Lower lobe of right lung (tissue), 2 donors: ENCODE data around the gene PURA. TPM values are rescaled to one million over a fixed set of nuclear protein-coding genes. Genes with fewer than 3 reads are reported as not detected.

Experiments used
- ATAC-seq, 2 donors: fragments of 200-7000 bp; cut with Tn5 transposase; one replicate each; pipeline ENCODE4 v1.9.1; 2020 to 2022; ENCODE audit warnings: mild to moderate bottlenecking in 2 of 2, moderate library complexity in 2 of 2
- DNase-seq: peaks from one replicate; pipeline ENCODE4 v3.0.0-alpha.2; 2020
- H3K27ac ChIP-seq: fragments of 200-600 bp; one replicate; pipeline ENCODE4 v1.8.0; 2022
- H3K27me3 ChIP-seq: fragments of 200-600 bp; one replicate; pipeline ENCODE4 v1.8.0; 2022; ENCODE audit warnings: low read depth
- H3K36me3 ChIP-seq: fragments of 200-600 bp; one replicate; pipeline ENCODE4 v1.8.0; 2022; ENCODE audit warnings: mild to moderate bottlenecking
- H3K4me1 ChIP-seq: fragments of 200-600 bp; one replicate; pipeline ENCODE4 v1.8.0; 2022
- H3K4me3 ChIP-seq: fragments of 200-600 bp; one replicate; pipeline ENCODE4 v1.8.0; 2022; ENCODE audit warnings: mild to moderate bottlenecking
- H3K9me3 ChIP-seq: fragments of 200-600 bp; one replicate; pipeline ENCODE4 v1.8.0; 2022
- intact Hi-C: fragments of 100-400 bp; cut with DNase I; formaldehyde crosslinking; loops from one replicate; pipeline ENCODE4 v1.11.0; 2022
- total RNA-seq: library from RNA; stranded (reverse); fragmentation: NEBNext Ultra II Directional; extraction: Animal tissue kit (Norgen Biotek cat#: 25700); gene quantifications from one replicate; pipeline ENCODE4 v1.2.1, GENCODE V29; 2021
- TF ChIP-seq, protein P1 (sequence below): fragments of 200-600 bp; IDR thresholded peaks from one replicate; pipeline ENCODE4 v1.8.0; 2022; ENCODE audit warnings: antibody characterized with exemption, mild to moderate bottlenecking
- donor health status: DM: no; HTN: yes; CAD: no; lungs with severe emphysema.

The PURA gene
- total RNA-seq, 1 donor from 2014 or later, result 32.4 TPM

DNA sequence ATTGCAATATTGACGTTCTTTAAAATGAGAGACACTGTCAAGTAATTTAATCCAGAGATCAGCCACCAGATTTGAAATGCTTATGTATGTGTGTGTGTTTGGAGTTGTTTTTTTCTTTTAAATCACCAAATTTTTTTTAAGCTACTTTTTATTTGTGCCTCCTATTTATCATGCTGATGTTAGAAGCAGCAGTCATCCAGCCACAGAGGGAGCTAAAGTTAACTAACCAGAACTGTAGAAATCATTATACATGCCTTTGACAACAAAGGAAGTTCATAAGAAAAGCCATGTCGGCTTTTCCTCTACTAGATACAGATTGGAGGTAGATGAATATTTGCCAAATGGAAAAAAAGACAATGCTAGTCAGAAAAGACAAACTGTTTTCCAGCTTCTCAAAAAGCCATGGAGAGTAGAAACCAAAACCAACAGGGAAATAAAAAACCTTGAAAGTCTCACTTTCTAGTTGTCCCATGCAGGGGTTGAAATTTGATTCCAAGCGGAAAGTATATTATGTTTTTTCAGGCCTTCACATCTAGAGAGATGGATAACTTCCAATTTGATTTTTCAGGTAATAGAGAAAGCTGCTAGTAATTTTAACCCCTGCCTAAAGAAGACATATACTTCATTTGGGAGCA is 4.5 kb downstream of the PURA start:
- ATAC-seq (no peak), DNase-seq (no peak)
- H3K4me3 ChIP-seq, result no peak overlapping the region
- H3K27ac ChIP-seq, result no peak overlapping the region
- intact Hi-C loops, result no loop called here
- H3K27me3 ChIP-seq, result no peaks in the 10 kb centered on the region
- H3K9me3 ChIP-seq, result no peaks in the 10 kb centered on the region
- TF ChIP-seq, protein P1, sequence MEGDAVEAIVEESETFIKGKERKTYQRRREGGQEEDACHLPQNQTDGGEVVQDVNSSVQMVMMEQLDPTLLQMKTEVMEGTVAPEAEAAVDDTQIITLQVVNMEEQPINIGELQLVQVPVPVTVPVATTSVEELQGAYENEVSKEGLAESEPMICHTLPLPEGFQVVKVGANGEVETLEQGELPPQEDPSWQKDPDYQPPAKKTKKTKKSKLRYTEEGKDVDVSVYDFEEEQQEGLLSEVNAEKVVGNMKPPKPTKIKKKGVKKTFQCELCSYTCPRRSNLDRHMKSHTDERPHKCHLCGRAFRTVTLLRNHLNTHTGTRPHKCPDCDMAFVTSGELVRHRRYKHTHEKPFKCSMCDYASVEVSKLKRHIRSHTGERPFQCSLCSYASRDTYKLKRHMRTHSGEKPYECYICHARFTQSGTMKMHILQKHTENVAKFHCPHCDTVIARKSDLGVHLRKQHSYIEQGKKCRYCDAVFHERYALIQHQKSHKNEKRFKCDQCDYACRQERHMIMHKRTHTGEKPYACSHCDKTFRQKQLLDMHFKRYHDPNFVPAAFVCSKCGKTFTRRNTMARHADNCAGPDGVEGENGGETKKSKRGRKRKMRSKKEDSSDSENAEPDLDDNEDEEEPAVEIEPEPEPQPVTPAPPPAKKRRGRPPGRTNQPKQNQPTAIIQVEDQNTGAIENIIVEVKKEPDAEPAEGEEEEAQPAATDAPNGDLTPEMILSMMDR, result no peak
- no peaks in the 10 kb centered on the region for H3K36me3 ChIP-seq
- H3K4me1 ChIP-seq, result peaks cover 53% of the 10 kb centered on the region

GRCh38 chr5:140125637-140126036 is 11.7 kb downstream of the PURA start, which contains the start of gene IGIP:
IGIP (plus strand) TSS chr5:140125937; CDS start chr5:140128477, 2,540 bp downstream.
- H3K4me1 ChIP-seq, result peaks cover 23% of the 10 kb centered on the region
- TF ChIP-seq, protein P1, result no peak
- H3K27ac ChIP-seq, result no peak within 1 kb of the TSS
- no peak within 1 kb of the TSS for H3K4me3 ChIP-seq
- H3K36me3 ChIP-seq, result no peaks in the 10 kb centered on the region
- no peak for ATAC-seq
- intact Hi-C loops, result no loop called here
- H3K9me3 ChIP-seq, result no peaks in the 10 kb centered on the region
- no peaks in the 10 kb centered on the region for H3K27me3 ChIP-seq
- no peak for DNase-seq

DNA sequence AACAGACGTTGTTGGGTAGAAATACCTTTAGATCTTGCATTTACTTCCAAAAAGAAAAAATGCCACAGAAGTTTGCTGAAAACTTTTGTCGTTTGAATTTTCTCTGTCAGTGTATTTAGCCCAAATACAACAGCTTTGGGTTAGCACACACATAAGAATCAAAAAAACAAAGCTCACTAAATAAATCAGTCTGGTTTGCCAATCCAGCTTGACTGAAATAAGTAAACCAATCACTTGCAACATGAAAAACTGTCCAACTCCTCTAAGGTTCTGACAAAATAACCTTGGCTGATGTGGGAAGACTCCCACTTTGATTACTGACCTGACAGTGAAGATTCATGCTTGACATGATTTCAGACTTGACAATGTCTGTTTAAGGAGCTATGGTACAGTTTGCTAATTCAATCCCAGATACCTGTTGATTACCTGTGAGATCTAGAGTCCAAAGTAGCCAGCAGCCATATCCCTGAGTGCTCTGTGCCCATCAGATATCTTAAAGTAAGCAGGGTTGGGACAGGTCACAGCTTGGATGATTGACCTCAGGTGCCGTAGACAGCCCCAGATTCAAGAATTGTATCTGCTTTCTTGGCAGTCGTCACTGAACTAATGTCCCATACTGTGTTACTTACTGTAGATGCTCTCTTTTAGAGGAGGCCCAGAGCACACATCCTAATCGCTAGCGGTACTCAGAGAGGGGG is 12.6 kb downstream of the PURA start:
- TF ChIP-seq, protein P1, result no peak
- no peaks in the 10 kb centered on the region for H3K36me3 ChIP-seq
- H3K4me3 ChIP-seq, result no peak overlapping the region
- no peak for ATAC-seq
- no peak for DNase-seq
- no peaks in the 10 kb centered on the region for H3K9me3 ChIP-seq
- no peak overlapping the region for H3K27ac ChIP-seq
- peaks cover 23% of the 10 kb centered on the region for H3K4me1 ChIP-seq
- intact Hi-C loops, result no loop called here
- H3K27me3 ChIP-seq, result no peaks in the 10 kb centered on the region

GRCh38 chr5:140128376-140128775 is 14.5 kb downstream of the PURA start:
- Histone ChIP-seq H3K36me3 (no peaks in the 10 kb centered on the region), H3K4me1 (peaks cover 34% of the 10 kb centered on the region), H3K27me3 (no peaks in the 10 kb centered on the region), H3K4me3 (no peak overlapping the region), H3K27ac (no peak overlapping the region), H3K9me3 (no peaks in the 10 kb centered on the region)
- TF ChIP-seq, protein P1, result no peak
- intact Hi-C loops, result no loop called here
- ATAC-seq, result no peak
- DNase-seq, result no peak

GRCh38 chr5:140130949-140131733 is 17.2 kb downstream of the PURA start:
- H3K4me3 ChIP-seq, result no peak overlapping the region
- H3K36me3 ChIP-seq, result no peaks in the 10 kb centered on the region
- intact Hi-C loops, result no loop called here
- H3K27me3 ChIP-seq, result no peaks in the 10 kb centered on the region
- DNase-seq, result no peak
- no peaks in the 10 kb centered on the region for H3K9me3 ChIP-seq
- no peak for ATAC-seq
- H3K4me1 ChIP-seq, result peaks cover 23% of the 10 kb centered on the region
- TF ChIP-seq, protein P1, result no peak
- no peak overlapping the region for H3K27ac ChIP-seq
